Renal cortex interstitium (tissue), 11 donors: ENCODE results near the gene ABHD5. TPM values are rescaled to one million over a fixed set of nuclear protein-coding genes. Genes with fewer than 3 reads are reported as not detected.
A peak's percentile ranks its signal among the peaks of the same experiment; 100 is the strongest.
"Not testable (repeated sequence)": the region's sequence is repeated elsewhere in the genome, so short reads cannot be mapped to it uniquely, and the experiment has no call there.

Experiments used
- DNase-seq, 11 donors: peaks; one replicate each; pipeline ENCODE4 v3.0.0-alpha.2; 2013; ENCODE audit warnings: low read depth in 9 of 11, low spot score in 4 of 11; ENCODE audit errors: extremely low read depth in 1 of 11
- polyA plus RNA-seq, 3 donors: library from polyadenylated mRNA; unstranded; fragments of 120-200 nt; gene quantifications; one replicate each; pipeline ENCODE4 v1.2.1, GENCODE V29; 2013; ENCODE audit not compliant: insufficient read length in 3 of 3

Gene ABHD5
- polyA plus RNA-seq, 3 donors = 20.1 to 25.2 (median 21.3) TPM

- DNase-seq = no peak
Measured at GRCh38 chr3:43675593-43675992, 15.1 kb upstream of the ABHD5 start.

GRCh38 chr3:43676441-43676840 lies 14.3 kb upstream of the ABHD5 start:
- DNase-seq = no peak

GRCh38 chr3:43678375-43678774 lies 12.4 kb upstream of the ABHD5 start:
- not testable (repeated sequence) for DNase-seq

GRCh38 chr3:43678887-43679449 lies 11.8 kb upstream of the ABHD5 start:
- DNase-seq = not testable (repeated sequence)

- not testable (repeated sequence) for DNase-seq
Measured at GRCh38 chr3:43680857-43681256, 9.9 kb upstream of the ABHD5 start.

- DNase-seq = no peak
Measured at GRCh38 chr3:43684944-43685343, 5.8 kb upstream of the ABHD5 start.

GRCh38 chr3:43685921-43686320 lies 4.8 kb upstream of the ABHD5 start:
- DNase-seq = no peak

GRCh38 chr3:43686333-43686699 lies 4.4 kb upstream of the ABHD5 start:
- no peak for DNase-seq

GRCh38 chr3:43686700-43687498 lies 3.8 kb upstream of the ABHD5 start:
- no peak for DNase-seq

GRCh38 chr3:43687499-43687811 lies 3.3 kb upstream of the ABHD5 start:
- no peak for DNase-seq

- DNase-seq = no peak
Measured at GRCh38 chr3:43688245-43688650, 2.5 kb upstream of the ABHD5 start.

GRCh38 chr3:43689166-43689565 lies 1.6 kb upstream of the ABHD5 start:
- no peak for DNase-seq

- DNase-seq = peak in 1 of 11 donors; percentile 6
Measured at GRCh38 chr3:43689766-43690399, 855 bp upstream of the ABHD5 start.

- peak in 10 of 11 donors; percentile 35 to 70 (median 46) for DNase-seq
Measured at GRCh38 chr3:43691120-43691995, 620 bp downstream of the ABHD5 start.

GRCh38 chr3:43692085-43692855 lies 1.5 kb downstream of the ABHD5 start:
- DNase-seq = no peak

- no peak for DNase-seq
Measured at GRCh38 chr3:43692971-43693370, 2.2 kb downstream of the ABHD5 start.

- DNase-seq = no peak
Measured at GRCh38 chr3:43693594-43693993, 2.9 kb downstream of the ABHD5 start.

- no peak for DNase-seq
Measured at GRCh38 chr3:43695443-43695842, 4.7 kb downstream of the ABHD5 start.

- DNase-seq = no peak
Measured at GRCh38 chr3:43695863-43696262, 5.1 kb downstream of the ABHD5 start.
